HepG2 (cell line): ENCODE results near the gene VCL.

Source experiments
- ATF5 ChIP-seq: sonication (generic); formaldehyde crosslinking; IDR thresholded peaks from 2 replicates; pipeline ENCODE4 v1.4.0; 2020; ENCODE audit warnings: mild to moderate bottlenecking, low read depth, missing genetic modification reagents
- CTCF ChIP-seq: sonication (generic); formaldehyde crosslinking; IDR thresholded peaks from 2 replicates; pipeline ENCODE4 v1.5.0; 2020; ENCODE audit warnings: mild to moderate bottlenecking, missing genetic modification reagents, moderate library complexity
- JUND ChIP-seq: sonication (generic); formaldehyde crosslinking; IDR thresholded peaks from 2 replicates; pipeline ENCODE4 v1.8.0; 2022; ENCODE audit warnings: mild to moderate bottlenecking, missing genetic modification reagents
- NFE2L1 ChIP-seq: sonication (generic); formaldehyde crosslinking; IDR thresholded peaks from 2 replicates; pipeline ENCODE4 v1.4.0; 2020; ENCODE audit warnings: missing genetic modification reagents, mild to moderate bottlenecking, borderline replicate concordance
- PHB2 ChIP-seq: fragments of 450-650 bp; IDR thresholded peaks from 2 replicates; pipeline ENCODE4 v1.6.1; 2018; ENCODE audit not compliant: partially characterized antibody
- U2AF2 ChIP-seq: fragments of 200-400 bp; formaldehyde crosslinking; IDR thresholded peaks from 2 replicates; pipeline ENCODE4 v1.6.1; 2017; ENCODE audit warnings: low read depth, mild to moderate bottlenecking, low read length
- ZNF713 ChIP-seq: sonication (generic); formaldehyde crosslinking; IDR thresholded peaks from 2 replicates; pipeline ENCODE4 v1.4.0; 2020; ENCODE audit warnings: mild to moderate bottlenecking, missing genetic modification reagents

- TF ChIP-seq PHB2: no peak
- no peak for TF ChIP-seq ZNF713 (CRISPR knock-in tag)
- no peak for TF ChIP-seq ATF5 (CRISPR knock-in tag)
- TF ChIP-seq CTCF (CRISPR knock-in tag): no peak
- TF ChIP-seq JUND (CRISPR knock-in tag): no peak
- TF ChIP-seq U2AF2: no peak
- TF ChIP-seq NFE2L1 (CRISPR knock-in tag): no peak
These were observed 32.0 kb downstream of the VCL start for GRCh38 chr10:74029943-74030342.
